Fibroblast of lung (primary cell): ENCODE measurements around the gene RIMS4.

Experiments
- EZH2 ChIP-seq: IDR thresholded peaks from 2 replicates; pipeline ENCODE4 v1.5.1; 2012; ENCODE audit warnings: low read length, control low read depth, mild to moderate bottlenecking; ENCODE audit errors: missing control alignments
- TF ChIP-seq, protein P1 (sequence below), 2 donors: IDR thresholded peaks in 1 of 2; conservative IDR thresholded peaks in 1 of 2; 1 replicate in 1 of 2; 2 replicates in 1 of 2; pipeline ENCODE4 v1.5.1; 2011 to 2012; ENCODE audit warnings: low read length in 2 of 2, control low read depth in 1 of 2, inconsistent platforms in 1 of 2, low read depth in 1 of 2, mild to moderate bottlenecking in 1 of 2

GRCh38 chr20:44790638-44791393 lies 19.5 kb downstream of the RIMS4 start:
- TF ChIP-seq, protein P1, sequence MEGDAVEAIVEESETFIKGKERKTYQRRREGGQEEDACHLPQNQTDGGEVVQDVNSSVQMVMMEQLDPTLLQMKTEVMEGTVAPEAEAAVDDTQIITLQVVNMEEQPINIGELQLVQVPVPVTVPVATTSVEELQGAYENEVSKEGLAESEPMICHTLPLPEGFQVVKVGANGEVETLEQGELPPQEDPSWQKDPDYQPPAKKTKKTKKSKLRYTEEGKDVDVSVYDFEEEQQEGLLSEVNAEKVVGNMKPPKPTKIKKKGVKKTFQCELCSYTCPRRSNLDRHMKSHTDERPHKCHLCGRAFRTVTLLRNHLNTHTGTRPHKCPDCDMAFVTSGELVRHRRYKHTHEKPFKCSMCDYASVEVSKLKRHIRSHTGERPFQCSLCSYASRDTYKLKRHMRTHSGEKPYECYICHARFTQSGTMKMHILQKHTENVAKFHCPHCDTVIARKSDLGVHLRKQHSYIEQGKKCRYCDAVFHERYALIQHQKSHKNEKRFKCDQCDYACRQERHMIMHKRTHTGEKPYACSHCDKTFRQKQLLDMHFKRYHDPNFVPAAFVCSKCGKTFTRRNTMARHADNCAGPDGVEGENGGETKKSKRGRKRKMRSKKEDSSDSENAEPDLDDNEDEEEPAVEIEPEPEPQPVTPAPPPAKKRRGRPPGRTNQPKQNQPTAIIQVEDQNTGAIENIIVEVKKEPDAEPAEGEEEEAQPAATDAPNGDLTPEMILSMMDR (conservative IDR thresholded peaks at IDR 0.05 in 1 of 2, IDR thresholded peaks at IDR 0.05 in 1 of 2; ENCODE audit: low read depth in 1 of 2, low read length in 2 of 2) = no peak
- TF ChIP-seq EZH2 = no peak
